Omental fat pad (tissue), 4 donors: ENCODE results near the gene ABCC6. TPM values are rescaled to one million over a fixed set of nuclear protein-coding genes. Genes with fewer than 3 reads are reported as not detected.
"Not testable (repeated sequence)": the region's sequence is repeated elsewhere in the genome, so short reads cannot be mapped to it uniquely, and the experiment has no call there.

ENCODE experiments used
- ATAC-seq: fragments of 150-250 bp; one replicate; pipeline ENCODE4 v1.9.1; 2016; ENCODE audit warnings: mild to moderate bottlenecking, moderate library complexity; ENCODE audit not compliant: low FRiP score
- DNase-seq: peaks from one replicate; pipeline ENCODE4 v3.0.0-alpha.2; 2019; ENCODE audit warnings: low spot score
- total RNA-seq, 4 donors: library from RNA; depleted of rRNA; stranded (reverse); fragments of >200 nt; gene quantifications; one replicate each; pipeline ENCODE4 v1.1.0, GENCODE V29; 2016
- TF ChIP-seq, protein P1 (sequence below), 3 donors: fragments of 450-650 bp; IDR thresholded peaks; one replicate each; pipeline ENCODE4 v1.5.1; 2016 to 2017; ENCODE audit warnings: antibody characterized with exemption in 3 of 3, mild to moderate bottlenecking in 3 of 3, moderate library complexity in 2 of 3

Gene ABCC6
- total RNA-seq, 4 donors from 2014 or later: 2.2 to 9.9 (median 3.8) TPM

- ATAC-seq (no peak), DNase-seq (no peak)
- TF ChIP-seq, protein P1, sequence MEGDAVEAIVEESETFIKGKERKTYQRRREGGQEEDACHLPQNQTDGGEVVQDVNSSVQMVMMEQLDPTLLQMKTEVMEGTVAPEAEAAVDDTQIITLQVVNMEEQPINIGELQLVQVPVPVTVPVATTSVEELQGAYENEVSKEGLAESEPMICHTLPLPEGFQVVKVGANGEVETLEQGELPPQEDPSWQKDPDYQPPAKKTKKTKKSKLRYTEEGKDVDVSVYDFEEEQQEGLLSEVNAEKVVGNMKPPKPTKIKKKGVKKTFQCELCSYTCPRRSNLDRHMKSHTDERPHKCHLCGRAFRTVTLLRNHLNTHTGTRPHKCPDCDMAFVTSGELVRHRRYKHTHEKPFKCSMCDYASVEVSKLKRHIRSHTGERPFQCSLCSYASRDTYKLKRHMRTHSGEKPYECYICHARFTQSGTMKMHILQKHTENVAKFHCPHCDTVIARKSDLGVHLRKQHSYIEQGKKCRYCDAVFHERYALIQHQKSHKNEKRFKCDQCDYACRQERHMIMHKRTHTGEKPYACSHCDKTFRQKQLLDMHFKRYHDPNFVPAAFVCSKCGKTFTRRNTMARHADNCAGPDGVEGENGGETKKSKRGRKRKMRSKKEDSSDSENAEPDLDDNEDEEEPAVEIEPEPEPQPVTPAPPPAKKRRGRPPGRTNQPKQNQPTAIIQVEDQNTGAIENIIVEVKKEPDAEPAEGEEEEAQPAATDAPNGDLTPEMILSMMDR (IDR thresholded peaks at IDR 0.05): no peak
Observed at GRCh38 chr16:16188827-16189226, 34.5 kb downstream of the ABCC6 start.

- ATAC-seq (no peak), DNase-seq (no peak)
- TF ChIP-seq, protein P1 (IDR thresholded peaks at IDR 0.05): no peak
Observed at GRCh38 chr16:16186820-16187219, 36.5 kb downstream of the ABCC6 start.

GRCh38 chr16:16185095-16185494, 38.2 kb downstream of the ABCC6 start:
- ATAC-seq (no peak), DNase-seq (no peak)
- TF ChIP-seq, protein P1 (IDR thresholded peaks at IDR 0.05): no peak

GRCh38 chr16:16184594-16184993, 38.7 kb downstream of the ABCC6 start:
- TF ChIP-seq, protein P1 (IDR thresholded peaks at IDR 0.05): no peak
- DNase-seq (no peak), ATAC-seq (no peak)

GRCh38 chr16:16183562-16183961, 39.7 kb downstream of the ABCC6 start:
- DNase-seq (no peak), ATAC-seq (no peak)
- TF ChIP-seq, protein P1 (IDR thresholded peaks at IDR 0.05): no peak

GRCh38 chr16:16182918-16183317, 40.4 kb downstream of the ABCC6 start:
- TF ChIP-seq, protein P1 (IDR thresholded peaks at IDR 0.05): no peak
- no peak for DNase-seq
- ATAC-seq: no peak

DNA sequence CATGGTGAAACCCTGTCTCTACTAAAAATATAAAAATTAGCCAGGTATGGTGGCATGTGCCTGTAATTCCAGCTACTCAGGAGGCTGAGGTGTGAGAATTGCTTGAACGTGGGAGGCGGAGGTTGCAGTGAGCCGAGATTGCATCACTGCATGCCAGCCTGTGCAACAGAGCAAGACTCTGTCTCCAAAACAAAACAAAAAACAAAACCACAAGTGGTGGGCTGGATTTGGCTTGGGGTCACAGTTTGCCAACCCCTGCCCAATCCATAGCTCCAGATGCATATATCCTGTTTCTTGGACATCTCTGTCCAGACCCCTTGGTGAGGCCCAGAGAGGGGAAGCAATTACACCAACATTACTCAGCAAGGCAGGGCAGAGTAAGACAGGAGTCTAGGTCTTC, 41.5 kb downstream of the ABCC6 start:
- ATAC-seq, DNase-seq: not testable (repeated sequence)
